Mononuclear cell (primary cell): ENCODE results near the gene CIRBP. TPM values are rescaled to one million over a fixed set of nuclear protein-coding genes. Genes with fewer than 3 reads are reported as not detected.

Experiments used
- H3K27me3 ChIP-seq: 2 replicates; pipeline ENCODE4 v1.6.0; 2011; ENCODE audit warnings: low read length, control low read depth; ENCODE audit not compliant: insufficient read depth
- H3K4me1 ChIP-seq: 2 replicates; pipeline ENCODE4 v1.5.1; 2011; ENCODE audit warnings: mild to moderate bottlenecking, low read length, control low read depth; ENCODE audit not compliant: insufficient read depth
- H3K4me3 ChIP-seq: 2 replicates; pipeline ENCODE4 v1.5.1; 2011; ENCODE audit warnings: mild to moderate bottlenecking, low read length, moderate library complexity
- H3K9me3 ChIP-seq: 2 replicates; pipeline ENCODE4 v1.5.1; 2011; ENCODE audit warnings: low read depth, mild to moderate bottlenecking, control low read depth, low read length
- total RNA-seq: library from RNA; depleted of rRNA; stranded (reverse); fragments of >200 nt; gene quantifications from one replicate; pipeline ENCODE4 v1.2.3, GENCODE V29; 2012

The CIRBP gene
- total RNA-seq, 1 donor, result 455 TPM

- Histone ChIP-seq H3K9me3 (no peaks in the 10 kb centered on the region), H3K4me1 (no peaks in the 10 kb centered on the region), H3K27me3 (peaks cover 24% of the 10 kb centered on the region), H3K4me3 (no peak overlapping the region)
Measured at GRCh38 chr19:1282588-1283206, 13.6 kb downstream of the CIRBP start.

GRCh38 chr19:1283207-1283916, 14.2 kb downstream of the CIRBP start:
- Histone ChIP-seq H3K9me3 (no peaks in the 10 kb centered on the region), H3K4me3 (no peak overlapping the region), H3K4me1 (no peaks in the 10 kb centered on the region), H3K27me3 (peaks cover 26% of the 10 kb centered on the region)

GRCh38 chr19:1283917-1284292, 14.8 kb downstream of the CIRBP start:
- no peak overlapping the region for H3K4me3 ChIP-seq
- no peaks in the 10 kb centered on the region for H3K9me3 ChIP-seq
- peaks cover 26% of the 10 kb centered on the region for H3K27me3 ChIP-seq
- H3K4me1 ChIP-seq, result no peaks in the 10 kb centered on the region

GRCh38 chr19:1284293-1284978, 15.3 kb downstream of the CIRBP start:
- peaks cover 26% of the 10 kb centered on the region for H3K27me3 ChIP-seq

GRCh38 chr19:1284979-1285736, 16.0 kb downstream of the CIRBP start:
- no peak overlapping the region for H3K4me3 ChIP-seq
- peaks cover 26% of the 10 kb centered on the region for H3K27me3 ChIP-seq
- no peaks in the 10 kb centered on the region for H3K9me3 ChIP-seq
- no peaks in the 10 kb centered on the region for H3K4me1 ChIP-seq

More at GRCh38 chr19:1284293-1284978, 15.3 kb downstream of the CIRBP start:
- Histone ChIP-seq H3K9me3 (no peaks in the 10 kb centered on the region), H3K4me3 (no peak overlapping the region), H3K4me1 (no peaks in the 10 kb centered on the region)

- no peaks in the 10 kb centered on the region for H3K9me3 ChIP-seq
- H3K4me3 ChIP-seq, result no peak within 1 kb of the TSS
- H3K27me3 ChIP-seq, result peaks cover 26% of the 10 kb centered on the region
- H3K4me1 ChIP-seq, result no peaks in the 10 kb centered on the region
Measured at GRCh38 chr19:1285737-1286360, 16.7 kb downstream of the CIRBP start, which contains the start of gene EFNA2. Gene EFNA2, plus strand, starts transcription at chr19:1285873. Its CDS starts 296 bp downstream, at chr19:1286169.

GRCh38 chr19:1286487-1287353, 17.6 kb downstream of the CIRBP start:
- Histone ChIP-seq H3K9me3 (no peaks in the 10 kb centered on the region), H3K27me3 (peaks cover 26% of the 10 kb centered on the region), H3K4me1 (no peaks in the 10 kb centered on the region), H3K4me3 (no peak overlapping the region)

GRCh38 chr19:1287354-1288225, 18.5 kb downstream of the CIRBP start:
- Histone ChIP-seq H3K27me3 (peaks cover 26% of the 10 kb centered on the region), H3K4me1 (no peaks in the 10 kb centered on the region), H3K4me3 (no peak overlapping the region), H3K9me3 (no peaks in the 10 kb centered on the region)

- Histone ChIP-seq H3K4me3 (no peak overlapping the region), H3K9me3 (no peaks in the 10 kb centered on the region), H3K4me1 (no peaks in the 10 kb centered on the region), H3K27me3 (peaks cover 26% of the 10 kb centered on the region)
Measured at GRCh38 chr19:1288226-1288612, 19.1 kb downstream of the CIRBP start.

- Histone ChIP-seq H3K4me3 (no peak overlapping the region), H3K4me1 (no peaks in the 10 kb centered on the region), H3K9me3 (no peaks in the 10 kb centered on the region), H3K27me3 (peaks cover 24% of the 10 kb centered on the region)
Measured at GRCh38 chr19:1288833-1289685, 19.9 kb downstream of the CIRBP start.

- no peaks in the 10 kb centered on the region for H3K9me3 ChIP-seq
- H3K4me3 ChIP-seq, result no peak overlapping the region
- peaks cover 18% of the 10 kb centered on the region for H3K27me3 ChIP-seq
- H3K4me1 ChIP-seq, result no peaks in the 10 kb centered on the region
Measured at GRCh38 chr19:1289686-1290025, 20.5 kb downstream of the CIRBP start.

- no peak overlapping the region for H3K4me3 ChIP-seq
- H3K4me1 ChIP-seq, result peaks cover 1% of the 10 kb centered on the region
- H3K9me3 ChIP-seq, result no peaks in the 10 kb centered on the region
- H3K27me3 ChIP-seq, result peaks cover 16% of the 10 kb centered on the region
Measured at GRCh38 chr19:1290196-1290702, 21.1 kb downstream of the CIRBP start.
